HG03175 (cell line): ENCODE results near the gene RREB1.
"Not testable (repeated sequence)": the region's sequence is repeated elsewhere in the genome, so short reads cannot be mapped to it uniquely, and the experiment has no call there.

Experiments
- ATAC-seq: cut with Tn5 transposase; IDR thresholded peaks from one replicate; pipeline ENCODE4 v1.9.1; 2021; ENCODE audit warnings: mild to moderate bottlenecking, moderate library complexity; ENCODE audit not compliant: unreplicated experiment

The RREB1 gene

GRCh38 chr6:7260291-7261031 lies 152.7 kb downstream of the RREB1 start:
- peak; percentile 2 for ATAC-seq

GRCh38 chr6:7261032-7261841 lies 153.5 kb downstream of the RREB1 start:
- peak; percentile 53 for ATAC-seq

GRCh38 chr6:7261852-7262461 lies 154.2 kb downstream of the RREB1 start:
- no peak for ATAC-seq

- ATAC-seq: no peak
Observed at GRCh38 chr6:7262746-7263518, 155.2 kb downstream of the RREB1 start.

GRCh38 chr6:7263519-7263805 lies 155.7 kb downstream of the RREB1 start:
- not testable (repeated sequence) for ATAC-seq

GRCh38 chr6:7264041-7264440 lies 156.3 kb downstream of the RREB1 start:
- no peak for ATAC-seq

- no peak for ATAC-seq
Observed at GRCh38 chr6:7264686-7265384, 157.1 kb downstream of the RREB1 start.

- not testable (repeated sequence) for ATAC-seq
Observed at GRCh38 chr6:7265385-7265726, 157.6 kb downstream of the RREB1 start.

- ATAC-seq: no peak
Observed at GRCh38 chr6:7267071-7267465, 159.3 kb downstream of the RREB1 start.

- no peak for ATAC-seq
Observed at GRCh38 chr6:7267466-7268091, 159.8 kb downstream of the RREB1 start.

- no peak for ATAC-seq
Observed at GRCh38 chr6:7268362-7268761, 160.6 kb downstream of the RREB1 start.

GRCh38 chr6:7268816-7269555 lies 161.2 kb downstream of the RREB1 start:
- ATAC-seq: no peak

- ATAC-seq: no peak
Observed at GRCh38 chr6:7269816-7270215, 162.1 kb downstream of the RREB1 start.

GRCh38 chr6:7270320-7271204 lies 162.8 kb downstream of the RREB1 start:
- ATAC-seq: no peak

- no peak for ATAC-seq
Observed at GRCh38 chr6:7271205-7271534, 163.4 kb downstream of the RREB1 start.

- no peak for ATAC-seq
Observed at GRCh38 chr6:7273709-7274108, 165.9 kb downstream of the RREB1 start.

GRCh38 chr6:7274525-7274924 lies 166.8 kb downstream of the RREB1 start:
- ATAC-seq: not testable (repeated sequence)

- no peak for ATAC-seq
Observed at GRCh38 chr6:7276199-7276524, 168.4 kb downstream of the RREB1 start.
